IPS DF 4.7 (cell line): ENCODE results near the gene ICA1L.

ENCODE experiments used
- DNase-seq: peaks from one replicate; pipeline ENCODE4 v3.0.0-alpha.2; 2013; ENCODE audit warnings: low spot score; ENCODE audit errors: extremely low read depth

Gene ICA1L

DNA sequence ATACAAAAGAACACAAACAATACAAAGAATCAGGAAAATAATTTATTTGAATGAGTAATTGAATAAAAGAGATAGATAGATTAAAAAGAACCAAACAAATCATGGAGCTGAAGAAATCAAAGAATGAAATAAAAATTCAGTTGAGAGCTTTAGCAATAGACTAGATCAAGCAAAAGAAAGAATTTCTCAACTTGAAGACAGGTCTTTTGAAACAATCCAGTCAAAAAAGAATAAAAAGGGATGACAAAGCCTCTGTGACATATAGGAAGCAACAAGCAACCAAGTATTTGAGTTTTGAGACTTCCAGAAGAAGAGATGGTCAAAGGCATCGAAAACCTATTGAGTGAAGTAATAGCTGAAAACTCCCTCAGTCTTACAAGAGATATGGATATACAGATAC lies 128.0 kb downstream of the ICA1L start:
- no peak for DNase-seq

DNA sequence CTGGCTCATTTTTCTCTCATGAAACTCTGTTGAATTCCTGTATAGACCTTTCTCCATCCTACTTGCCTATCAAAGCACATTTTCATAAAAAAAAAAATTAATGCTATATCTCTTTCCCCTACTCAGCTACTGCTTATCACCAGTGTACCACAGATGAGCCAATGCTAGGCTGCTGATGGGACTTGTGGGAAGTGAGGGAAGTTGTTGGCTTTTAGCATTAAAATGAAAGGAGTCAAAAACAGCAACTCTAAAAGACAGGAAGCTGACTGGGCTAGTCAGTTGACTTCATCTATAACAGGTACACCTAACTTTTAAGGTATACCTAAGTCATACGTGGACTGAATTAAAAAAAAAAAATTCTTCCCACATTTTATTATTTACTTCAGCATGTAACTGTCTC lies 134.7 kb downstream of the ICA1L start:
- DNase-seq: no peak

DNA sequence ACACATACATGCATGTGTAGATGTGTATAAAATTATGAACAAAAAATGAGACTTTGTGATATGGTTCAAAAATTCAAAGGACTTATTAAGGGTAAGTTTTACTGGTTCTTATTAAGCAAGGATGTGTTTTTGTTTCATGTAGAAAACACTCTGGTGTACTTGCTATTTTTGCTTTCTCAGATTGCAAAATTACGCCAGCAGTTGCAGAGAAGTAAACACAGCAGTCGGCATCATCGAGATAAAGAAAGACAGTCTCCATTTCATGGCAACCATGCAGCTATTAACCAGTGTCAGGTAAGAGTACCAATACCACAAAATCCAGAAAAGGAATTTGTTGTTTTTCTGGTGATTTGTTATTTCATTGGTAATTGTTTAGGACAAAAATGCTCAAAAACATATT lies 145.5 kb downstream of the ICA1L start:
- DNase-seq: no peak

DNA sequence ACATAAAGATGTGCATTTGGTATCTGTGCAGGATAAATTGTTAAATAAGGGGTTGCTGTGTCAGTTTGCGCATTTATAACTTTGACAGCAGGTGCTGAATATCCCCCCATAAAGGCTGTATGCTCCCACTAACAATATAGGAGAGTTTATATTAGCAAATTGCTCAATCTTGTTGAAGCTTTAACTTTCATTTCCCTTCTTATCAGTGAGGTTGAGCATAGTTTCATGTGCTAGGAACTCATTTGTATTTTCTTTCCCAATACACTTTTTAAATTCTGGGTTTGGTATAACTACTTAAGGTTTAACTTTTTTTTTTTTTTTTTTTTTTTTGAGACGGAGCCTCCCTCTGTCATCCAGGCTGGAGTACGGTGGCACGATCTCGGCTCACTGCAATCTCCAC lies 147.8 kb downstream of the ICA1L start:
- no peak for DNase-seq
